Measurements from ENCODE around the gene TTC28.

TTC28 gene

DNA sequence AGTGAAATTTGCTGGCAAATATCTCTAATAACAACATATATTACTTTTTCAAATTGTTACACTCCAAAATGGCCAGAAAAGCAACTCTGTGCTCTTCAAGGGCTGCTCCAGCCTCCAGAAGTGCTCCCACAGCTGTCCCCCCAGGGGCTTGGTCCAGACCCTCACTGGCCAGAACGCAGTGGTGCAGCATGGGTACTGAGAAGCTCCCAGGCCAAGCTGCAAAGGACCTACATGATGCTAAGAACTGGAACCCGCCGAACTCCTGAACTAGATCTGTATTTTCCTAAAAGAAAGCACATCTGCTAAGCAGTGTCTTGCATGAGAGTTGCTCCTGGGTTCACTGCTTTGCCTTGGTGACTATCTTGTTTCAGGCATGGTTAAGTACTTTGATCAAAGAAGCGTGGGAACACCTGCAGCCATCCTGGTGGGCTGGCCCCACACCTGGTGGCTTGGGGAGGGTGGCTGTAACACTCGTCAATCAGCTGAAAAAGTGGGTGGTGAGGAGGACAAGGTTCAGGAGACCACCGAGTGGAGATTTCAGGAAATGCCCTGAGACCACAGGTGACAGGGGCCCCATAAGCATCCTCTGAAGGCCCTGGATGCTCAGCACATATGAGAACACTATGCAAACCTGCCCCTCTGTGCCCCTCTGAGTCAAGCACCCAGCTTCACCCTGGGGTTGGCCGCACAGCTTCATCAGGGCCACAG is 687.9 kb downstream of the TTC28 start:
- H3K4me3 ChIP-seq (ENCODE audit: low read length): peak overlapping the region; percentile 71
- H3K9me3 ChIP-seq (ENCODE audit: control insufficient read depth, low read length): no peaks in the 10 kb centered on the region
- peak overlapping the region; percentile 63 for H3K9ac ChIP-seq (ENCODE audit: low read length)
- H3K4me1 ChIP-seq (ENCODE audit: control insufficient read depth, insufficient read depth, low read length): peaks cover 18% of the 10 kb centered on the region
- no peaks in the 10 kb centered on the region for H3K27me3 ChIP-seq (replicated peaks; ENCODE audit: control insufficient read depth, insufficient read depth, low read length)
- no peak for DNase-seq (ENCODE audit: low read depth)
- H3K36me3 ChIP-seq (ENCODE audit: control insufficient read depth, insufficient read depth, low read length, severe bottlenecking): peaks cover 33% of the 10 kb centered on the region

GRCh38 chr22:27990879-27991278 is 688.8 kb downstream of the TTC28 start:
- Histone ChIP-seq H3K9ac (ENCODE audit: low read length) (peak overlapping the region; percentile 63), H3K36me3 (ENCODE audit: control insufficient read depth, insufficient read depth, low read length, severe bottlenecking) (peaks cover 41% of the 10 kb centered on the region), H3K27me3 (replicated peaks; ENCODE audit: control insufficient read depth, insufficient read depth, low read length) (no peaks in the 10 kb centered on the region), H3K4me3 (ENCODE audit: low read length) (peak overlapping the region; percentile 71), H3K4me1 (ENCODE audit: control insufficient read depth, insufficient read depth, low read length) (peaks cover 18% of the 10 kb centered on the region), H3K9me3 (ENCODE audit: control insufficient read depth, low read length) (no peaks in the 10 kb centered on the region)
- DNase-seq (ENCODE audit: low read depth): no peak

DNA sequence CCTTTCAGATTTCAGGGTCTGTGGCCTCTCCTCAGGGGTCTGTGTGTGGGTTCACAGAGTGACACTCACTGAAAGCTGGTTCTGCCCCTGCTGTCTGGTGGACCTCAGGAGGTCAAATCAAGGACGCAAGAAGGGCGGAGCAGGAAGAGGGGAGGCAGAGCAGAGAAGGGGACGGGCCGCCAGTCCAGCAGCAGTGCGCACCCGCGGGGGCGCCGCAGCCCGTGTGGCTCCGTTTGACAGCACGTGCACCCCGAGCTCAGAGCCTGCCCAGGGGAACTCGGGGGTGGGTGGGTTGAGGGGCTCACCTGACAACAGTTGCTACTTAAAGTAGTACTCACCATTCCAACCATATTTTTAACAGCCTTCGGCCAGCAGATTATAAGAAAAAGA is 689.2 kb downstream of the TTC28 start:
- H3K9ac ChIP-seq (ENCODE audit: low read length): peak overlapping the region; percentile 63
- peak overlapping the region; percentile 71 for H3K4me3 ChIP-seq (ENCODE audit: low read length)
- DNase-seq (ENCODE audit: low read depth): no peak
- H3K9me3 ChIP-seq (ENCODE audit: control insufficient read depth, low read length): no peaks in the 10 kb centered on the region
- H3K36me3 ChIP-seq (ENCODE audit: control insufficient read depth, insufficient read depth, low read length, severe bottlenecking): peaks cover 44% of the 10 kb centered on the region
- peaks cover 18% of the 10 kb centered on the region for H3K4me1 ChIP-seq (ENCODE audit: control insufficient read depth, insufficient read depth, low read length)
- no peaks in the 10 kb centered on the region for H3K27me3 ChIP-seq (replicated peaks; ENCODE audit: control insufficient read depth, insufficient read depth, low read length)

GRCh38 chr22:27989758-27990450 is 689.7 kb downstream of the TTC28 start:
- Histone ChIP-seq H3K4me3 (ENCODE audit: low read length) (no peak overlapping the region), H3K9ac (ENCODE audit: low read length) (peak overlapping the region; percentile 63), H3K27me3 (replicated peaks; ENCODE audit: control insufficient read depth, insufficient read depth, low read length) (no peaks in the 10 kb centered on the region), H3K36me3 (ENCODE audit: control insufficient read depth, insufficient read depth, low read length, severe bottlenecking) (peaks cover 42% of the 10 kb centered on the region), H3K9me3 (ENCODE audit: control insufficient read depth, low read length) (no peaks in the 10 kb centered on the region), H3K4me1 (ENCODE audit: control insufficient read depth, insufficient read depth, low read length) (peaks cover 18% of the 10 kb centered on the region)
- no peak for DNase-seq (ENCODE audit: low read depth)

DNA sequence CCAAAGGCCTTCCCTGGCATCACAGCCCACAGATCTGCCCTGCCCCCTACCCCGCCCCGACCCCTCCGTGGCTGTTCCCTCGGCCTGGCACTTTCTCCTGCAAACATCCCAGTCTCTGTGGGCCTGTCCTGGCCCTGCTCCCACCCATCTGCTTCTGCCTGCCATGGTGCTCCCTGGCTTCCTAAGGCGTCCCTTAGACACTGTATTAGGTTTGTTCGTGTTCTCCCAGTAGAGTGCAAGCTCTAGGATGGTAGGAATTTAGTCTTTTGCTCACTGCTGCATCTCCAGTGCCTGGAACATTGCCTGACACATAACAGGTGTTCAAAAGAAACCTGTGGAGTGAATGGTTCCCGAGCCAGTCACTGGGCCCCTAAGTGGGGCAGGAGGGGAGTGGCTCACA is 690.9 kb downstream of the TTC28 start:
- Histone ChIP-seq H3K9me3 (ENCODE audit: control insufficient read depth, low read length) (no peaks in the 10 kb centered on the region), H3K4me3 (ENCODE audit: low read length) (no peak overlapping the region), H3K4me1 (ENCODE audit: control insufficient read depth, insufficient read depth, low read length) (peaks cover 18% of the 10 kb centered on the region), H3K27me3 (replicated peaks; ENCODE audit: control insufficient read depth, insufficient read depth, low read length) (no peaks in the 10 kb centered on the region), H3K9ac (ENCODE audit: low read length) (no peak overlapping the region), H3K36me3 (ENCODE audit: control insufficient read depth, insufficient read depth, low read length, severe bottlenecking) (peaks cover 42% of the 10 kb centered on the region)
- no peak for DNase-seq (ENCODE audit: low read depth)

- peak; percentile 68 for DNase-seq (ENCODE audit: low read depth)
- Histone ChIP-seq H3K4me3 (ENCODE audit: low read length) (no peak overlapping the region), H3K36me3 (ENCODE audit: control insufficient read depth, insufficient read depth, low read length, severe bottlenecking) (peaks cover 53% of the 10 kb centered on the region)
These were observed 692.1 kb downstream of the TTC28 start for GRCh38 chr22:27987557-27987956.

GRCh38 chr22:27986937-27987336 is 692.7 kb downstream of the TTC28 start:
- H3K36me3 ChIP-seq (ENCODE audit: control insufficient read depth, insufficient read depth, low read length, severe bottlenecking): peaks cover 53% of the 10 kb centered on the region
- H3K9me3 ChIP-seq (ENCODE audit: control insufficient read depth, low read length): no peaks in the 10 kb centered on the region
- H3K4me1 ChIP-seq (ENCODE audit: control insufficient read depth, insufficient read depth, low read length): peaks cover 18% of the 10 kb centered on the region
- DNase-seq (ENCODE audit: low read depth): no peak
- H3K9ac ChIP-seq (ENCODE audit: low read length): no peak overlapping the region
- H3K27me3 ChIP-seq (replicated peaks; ENCODE audit: control insufficient read depth, insufficient read depth, low read length): no peaks in the 10 kb centered on the region
- H3K4me3 ChIP-seq (ENCODE audit: low read length): no peak overlapping the region

More at GRCh38 chr22:27987557-27987956, 692.1 kb downstream of the TTC28 start:
- no peak overlapping the region for H3K9ac ChIP-seq (ENCODE audit: low read length)
- no peaks in the 10 kb centered on the region for H3K27me3 ChIP-seq (replicated peaks; ENCODE audit: control insufficient read depth, insufficient read depth, low read length)
- no peaks in the 10 kb centered on the region for H3K9me3 ChIP-seq (ENCODE audit: control insufficient read depth, low read length)
- H3K4me1 ChIP-seq (ENCODE audit: control insufficient read depth, insufficient read depth, low read length): peaks cover 18% of the 10 kb centered on the region

DNA sequence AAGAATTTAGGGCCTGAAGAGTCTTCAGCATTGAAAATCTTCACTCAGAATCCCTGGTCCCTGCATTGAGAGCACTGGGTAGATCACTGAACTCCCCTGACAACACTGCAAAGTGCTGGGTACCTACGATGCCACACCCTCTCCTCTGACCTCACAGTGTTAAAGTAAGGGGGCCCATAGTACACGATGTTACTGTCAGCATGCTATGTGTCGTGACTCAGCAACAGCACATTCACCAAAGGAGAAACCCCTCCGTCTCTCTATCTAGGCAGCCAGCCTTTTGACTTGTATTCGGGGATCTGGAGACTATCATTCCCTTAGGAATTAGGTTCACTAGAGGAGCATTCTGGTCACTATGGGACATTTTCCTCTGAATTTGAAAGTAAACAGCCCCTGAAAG is 693.2 kb downstream of the TTC28 start:
- H3K4me1 ChIP-seq (ENCODE audit: control insufficient read depth, insufficient read depth, low read length): peaks cover 14% of the 10 kb centered on the region
- H3K36me3 ChIP-seq (ENCODE audit: control insufficient read depth, insufficient read depth, low read length, severe bottlenecking): peaks cover 57% of the 10 kb centered on the region
- H3K9ac ChIP-seq (ENCODE audit: low read length): no peak overlapping the region
- H3K9me3 ChIP-seq (ENCODE audit: control insufficient read depth, low read length): no peaks in the 10 kb centered on the region
- no peaks in the 10 kb centered on the region for H3K27me3 ChIP-seq (replicated peaks; ENCODE audit: control insufficient read depth, insufficient read depth, low read length)
- no peak for DNase-seq (ENCODE audit: low read depth)
- H3K4me3 ChIP-seq (ENCODE audit: low read length): no peak overlapping the region

- Histone ChIP-seq H3K9me3 (ENCODE audit: control insufficient read depth, low read length) (no peaks in the 10 kb centered on the region), H3K4me1 (ENCODE audit: control insufficient read depth, insufficient read depth, low read length) (peaks cover 5% of the 10 kb centered on the region), H3K4me3 (ENCODE audit: low read length) (no peak overlapping the region), H3K36me3 (ENCODE audit: control insufficient read depth, insufficient read depth, low read length, severe bottlenecking) (peaks cover 59% of the 10 kb centered on the region), H3K9ac (ENCODE audit: low read length) (no peak overlapping the region), H3K27me3 (replicated peaks; ENCODE audit: control insufficient read depth, insufficient read depth, low read length) (no peaks in the 10 kb centered on the region)
- no peak for DNase-seq (ENCODE audit: low read depth)
These were observed 694.0 kb downstream of the TTC28 start for GRCh38 chr22:27985323-27986275.

DNA sequence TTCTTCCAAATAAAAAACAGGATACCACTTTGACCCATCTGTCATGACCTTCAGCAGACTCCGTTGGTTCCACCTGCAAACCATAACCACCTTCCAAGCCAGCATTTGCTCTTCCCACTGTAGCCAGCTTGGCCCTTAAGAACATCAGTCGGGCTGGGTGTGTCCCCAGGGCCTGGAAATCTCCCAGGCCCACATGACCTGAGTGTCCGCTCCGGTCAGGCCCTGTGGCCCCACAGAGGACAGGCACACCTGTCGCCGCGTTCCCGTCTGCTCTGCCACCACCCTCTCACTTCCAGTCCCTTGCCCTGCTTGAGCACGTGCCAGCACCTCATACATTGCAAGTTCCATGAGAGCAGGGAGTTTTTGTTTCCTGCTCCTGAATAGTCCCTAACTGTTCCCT is 694.9 kb downstream of the TTC28 start:
- Histone ChIP-seq H3K36me3 (ENCODE audit: control insufficient read depth, insufficient read depth, low read length, severe bottlenecking) (peaks cover 57% of the 10 kb centered on the region), H3K9ac (ENCODE audit: low read length) (no peak overlapping the region), H3K4me1 (ENCODE audit: control insufficient read depth, insufficient read depth, low read length) (no peaks in the 10 kb centered on the region), H3K27me3 (replicated peaks; ENCODE audit: control insufficient read depth, insufficient read depth, low read length) (no peaks in the 10 kb centered on the region), H3K9me3 (ENCODE audit: control insufficient read depth, low read length) (no peaks in the 10 kb centered on the region), H3K4me3 (ENCODE audit: low read length) (no peak overlapping the region)
- DNase-seq (ENCODE audit: low read depth): no peak
